Measurements from ENCODE around the gene TANGO6. TPM values are rescaled to one million over a fixed set of nuclear protein-coding genes. Genes with fewer than 3 reads are reported as not detected.

The TANGO6 gene
- total RNA-seq, 2 experiments from 2014 or later = 17.1 to 18.1 TPM

- no peak overlapping the region for H3K4me3 Mint-ChIP-seq
- CTCF ChIA-PET = no interaction called here
- peaks cover 39 to 41% of the 10 kb centered on the region in 2 experiments for H3K27me3 ChIP-seq (ENCODE audit: control insufficient read depth in 1 of 2, insufficient read depth in 2 of 2, low read length in 2 of 2)
Measured at GRCh38 chr16:69109486-69110270, 266.3 kb downstream of the TANGO6 start.

GRCh38 chr16:69110406-69110805 lies 267.1 kb downstream of the TANGO6 start:
- no peak overlapping the region for H3K27ac Mint-ChIP-seq
- intact Hi-C loops (cut with DNase I, micrococcal nuclease) = no loop called here
- H3K27me3 Mint-ChIP-seq = peaks cover 32% of the 10 kb centered on the region
- H3K4me3 Mint-ChIP-seq = no peak overlapping the region
- POLR2A ChIA-PET = interaction anchor here (0.6 kb wide), 1 partner anchor 11 kb away, joined by 3 read pairs; no protein-coding TSS in a partner anchor
- TF ChIP-seq CTCF (IDR thresholded peaks at IDR 0.05) = no peak
- CTCF ChIA-PET = no interaction called here
- peaks cover 0 to 9% of the 10 kb centered on the region in 2 experiments for H3K9me3 ChIP-seq (ENCODE audit: control insufficient read depth in 1 of 2, insufficient read depth in 1 of 2, low read length in 2 of 2)
- H3K9me3 Mint-ChIP-seq = no peaks in the 10 kb centered on the region
- DNase-seq = no peak
- ATAC-seq (ENCODE audit: poor library complexity) = no peak
- no peak overlapping the region for H3K27ac ChIP-seq (ENCODE audit: low read depth in 1 of 2, low read length in 2 of 2)
- peaks cover 56% of the 10 kb centered on the region for H3K36me3 Mint-ChIP-seq (ENCODE audit: low read depth)
- peaks cover 29% of the 10 kb centered on the region for H3K4me1 ChIP-seq (ENCODE audit: insufficient read depth, low read length)
- H3K4me3 ChIP-seq (ENCODE audit: low read length) = no peak overlapping the region
- peaks cover 33 to 34% of the 10 kb centered on the region in 2 experiments for H3K27me3 ChIP-seq (ENCODE audit: control insufficient read depth in 1 of 2, insufficient read depth in 2 of 2, low read length in 2 of 2)
- peaks cover 19% of the 10 kb centered on the region for H3K36me3 ChIP-seq (ENCODE audit: insufficient read depth, low read length)
- peaks cover 18% of the 10 kb centered on the region for H3K4me1 Mint-ChIP-seq (ENCODE audit: low read depth)

More at GRCh38 chr16:69109486-69110270, 266.3 kb downstream of the TANGO6 start:
- TF ChIP-seq CTCF (IDR thresholded peaks at IDR 0.05) = no peak
- no peaks in the 10 kb centered on the region for H3K9me3 Mint-ChIP-seq
- Histone ChIP-seq H3K4me3 (ENCODE audit: low read length) (no peak overlapping the region), H3K36me3 (ENCODE audit: insufficient read depth, low read length) (peaks cover 14% of the 10 kb centered on the region), H3K27ac (ENCODE audit: low read depth in 1 of 2, low read length in 2 of 2) (no peak overlapping the region), H3K9me3 (ENCODE audit: control insufficient read depth in 1 of 2, insufficient read depth in 1 of 2, low read length in 2 of 2) (peaks cover 0 to 9% of the 10 kb centered on the region in 2 experiments), H3K4me1 (ENCODE audit: insufficient read depth, low read length) (peaks cover 32% of the 10 kb centered on the region)
- H3K27me3 Mint-ChIP-seq = peaks cover 38% of the 10 kb centered on the region
- intact Hi-C loops (cut with DNase I, micrococcal nuclease) = no loop called here
- POLR2A ChIA-PET = interaction anchor here (0.6 kb wide), 1 partner anchor 11 kb away, joined by 3 read pairs; no protein-coding TSS in a partner anchor
- H3K36me3 Mint-ChIP-seq (ENCODE audit: low read depth) = peaks cover 50% of the 10 kb centered on the region
- DNase-seq (no peak), ATAC-seq (ENCODE audit: poor library complexity) (no peak)
- H3K4me1 Mint-ChIP-seq (ENCODE audit: low read depth) = peaks cover 22% of the 10 kb centered on the region
- H3K27ac Mint-ChIP-seq = no peak overlapping the region

- Histone ChIP-seq H3K4me1 (ENCODE audit: insufficient read depth, low read length) (peaks cover 24% of the 10 kb centered on the region), H3K27ac (ENCODE audit: low read depth in 1 of 2, low read length in 2 of 2) (no peak overlapping the region), H3K9me3 (ENCODE audit: control insufficient read depth in 1 of 2, insufficient read depth in 1 of 2, low read length in 2 of 2) (peaks cover 0 to 9% of the 10 kb centered on the region in 2 experiments), H3K36me3 (ENCODE audit: insufficient read depth, low read length) (peaks cover 28% of the 10 kb centered on the region), H3K27me3 (ENCODE audit: control insufficient read depth in 1 of 2, insufficient read depth in 2 of 2, low read length in 2 of 2) (peaks cover 28% of the 10 kb centered on the region in 2 experiments), H3K4me3 (ENCODE audit: low read length) (no peak overlapping the region)
- H3K36me3 Mint-ChIP-seq (ENCODE audit: low read depth) = peaks cover 62% of the 10 kb centered on the region
- CTCF ChIA-PET = no interaction called here
- H3K27ac Mint-ChIP-seq = no peak overlapping the region
- H3K4me3 Mint-ChIP-seq = no peak overlapping the region
- peaks cover 28% of the 10 kb centered on the region for H3K27me3 Mint-ChIP-seq
- intact Hi-C loops (cut with DNase I, micrococcal nuclease) = no loop called here
- H3K4me1 Mint-ChIP-seq (ENCODE audit: low read depth) = peaks cover 14% of the 10 kb centered on the region
- POLR2A ChIA-PET = no interaction called here
- H3K9me3 Mint-ChIP-seq = no peaks in the 10 kb centered on the region
- DNase-seq (no peak), ATAC-seq (ENCODE audit: poor library complexity) (no peak)
- no peak for TF ChIP-seq CTCF (IDR thresholded peaks at IDR 0.05)
Measured at GRCh38 chr16:69111216-69111875, 268.0 kb downstream of the TANGO6 start.
